Ovary (tissue), 3 donors: Measurements from ENCODE around the gene TTC3.

Experiments used
- EP300 ChIP-seq: sonication (generic); formaldehyde crosslinking; IDR thresholded peaks from one replicate; pipeline ENCODE4 v1.6.1; 2017; ENCODE audit warnings: antibody characterized with exemption
- POLR2A ChIP-seq: fragments of 450-650 bp; IDR thresholded peaks from one replicate; pipeline ENCODE4 v1.6.1; 2017; ENCODE audit warnings: antibody characterized with exemption, mild to moderate bottlenecking, moderate library complexity
- TF ChIP-seq, protein P1 (sequence below), 3 donors: fragments of 450-650 bp in 2 of 3; fragments of 200-600 bp in 1 of 3; IDR thresholded peaks; one replicate each; pipeline versions ENCODE4 v1.5.1 to v1.8.0; 2016 to 2022; ENCODE audit warnings: antibody characterized with exemption in 3 of 3, mild to moderate bottlenecking in 1 of 3
- donor health status: DM: no; HTN: no; CAD: no.

DNA sequence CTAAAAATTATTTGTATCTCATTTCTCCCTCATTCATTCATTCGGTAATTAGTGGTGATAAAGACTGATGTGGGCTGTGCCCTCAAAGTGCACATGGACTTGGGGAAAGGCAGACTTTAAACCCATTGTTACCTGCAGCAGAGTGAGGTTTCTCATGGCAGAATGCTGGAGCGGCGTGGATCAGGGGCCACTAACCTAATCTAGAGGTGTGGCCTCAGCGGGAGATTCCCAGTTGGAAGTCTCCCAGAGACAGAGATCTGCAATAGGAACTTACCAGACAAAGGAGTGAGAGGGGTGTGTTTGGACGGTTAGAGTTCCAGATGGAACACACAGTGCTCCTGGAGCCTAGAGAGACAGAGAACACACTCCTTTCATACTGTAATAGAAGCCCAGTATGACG, 120.6 kb downstream of the TTC3 start:
- TF ChIP-seq, protein P1, sequence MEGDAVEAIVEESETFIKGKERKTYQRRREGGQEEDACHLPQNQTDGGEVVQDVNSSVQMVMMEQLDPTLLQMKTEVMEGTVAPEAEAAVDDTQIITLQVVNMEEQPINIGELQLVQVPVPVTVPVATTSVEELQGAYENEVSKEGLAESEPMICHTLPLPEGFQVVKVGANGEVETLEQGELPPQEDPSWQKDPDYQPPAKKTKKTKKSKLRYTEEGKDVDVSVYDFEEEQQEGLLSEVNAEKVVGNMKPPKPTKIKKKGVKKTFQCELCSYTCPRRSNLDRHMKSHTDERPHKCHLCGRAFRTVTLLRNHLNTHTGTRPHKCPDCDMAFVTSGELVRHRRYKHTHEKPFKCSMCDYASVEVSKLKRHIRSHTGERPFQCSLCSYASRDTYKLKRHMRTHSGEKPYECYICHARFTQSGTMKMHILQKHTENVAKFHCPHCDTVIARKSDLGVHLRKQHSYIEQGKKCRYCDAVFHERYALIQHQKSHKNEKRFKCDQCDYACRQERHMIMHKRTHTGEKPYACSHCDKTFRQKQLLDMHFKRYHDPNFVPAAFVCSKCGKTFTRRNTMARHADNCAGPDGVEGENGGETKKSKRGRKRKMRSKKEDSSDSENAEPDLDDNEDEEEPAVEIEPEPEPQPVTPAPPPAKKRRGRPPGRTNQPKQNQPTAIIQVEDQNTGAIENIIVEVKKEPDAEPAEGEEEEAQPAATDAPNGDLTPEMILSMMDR (IDR thresholded peaks at IDR 0.05): no peak
- TF ChIP-seq POLR2A (no peak), EP300 (no peak)
